ENCODE results near the gene ASTE1. TPM values are rescaled to one million over a fixed set of nuclear protein-coding genes. Genes with fewer than 3 reads are reported as not detected.

ASTE1 gene
- total RNA-seq, 1 experiment from 2014 or later = 9.7 TPM

- Mint-ChIP-seq H3K27me3 (ENCODE audit: low read depth) (no peaks in the 10 kb centered on the region), H3K4me3 (no peak overlapping the region), H3K9me3 (no peaks in the 10 kb centered on the region), H3K4me1 (no peaks in the 10 kb centered on the region; a peak in 1 of 4 replicates), H3K36me3 (ENCODE audit: insufficient read depth in 1 of 3, low read depth in 3 of 3) (peaks cover 2 to 32% (median 22%) of the 10 kb centered on the region in 3 experiments; a peak in 6 of 7 replicates), H3K27ac (no peak overlapping the region)
- no peaks in the 10 kb centered on the region for H3K9me3 ChIP-seq (ENCODE audit: control insufficient read depth, low read depth, low read length)
- no peaks in the 10 kb centered on the region for H3K4me1 ChIP-seq (ENCODE audit: insufficient read depth, low read length)
- no peak overlapping the region for H3K56ac ChIP-seq (ENCODE audit: insufficient read length, low read depth, low read length)
- DNase-seq = no peak
- no peak overlapping the region for H3T11ph ChIP-seq (ENCODE audit: low read length)
- H2AK5ac ChIP-seq (ENCODE audit: insufficient read length, low read length) = no peak overlapping the region
- no peak overlapping the region for H4K8ac ChIP-seq (replicated peaks; ENCODE audit: insufficient read length, low read depth, low read length)
- H3K18ac ChIP-seq (ENCODE audit: insufficient read length, low read depth, low read length) = no peak overlapping the region
- no peak overlapping the region for H4K91ac ChIP-seq (ENCODE audit: insufficient read length, low read depth, low read length)
- no peak overlapping the region for H3K9ac ChIP-seq (ENCODE audit: extremely low read depth, insufficient read length, low read length)
- H3K4me2 ChIP-seq (ENCODE audit: insufficient read depth, insufficient read length, low read length) = no peak overlapping the region
- no peak overlapping the region for H2BK20ac ChIP-seq (ENCODE audit: low read depth, low read length, poor library complexity, severe bottlenecking)
- H3K14ac ChIP-seq (ENCODE audit: insufficient read depth, low read length) = no peak overlapping the region
- H3K27ac ChIP-seq (ENCODE audit: insufficient read length, low read depth, low read length) = no peak overlapping the region
- WGBS (ENCODE audit: extremely low coverage, insufficient read length, low lambda C conversion rate) = no CpG with 5 or more reads among the region's 3 CpGs
- H4K5ac ChIP-seq (ENCODE audit: insufficient read length, low read depth, low read length) = no peak overlapping the region
- no peaks in the 10 kb centered on the region for H3K79me1 ChIP-seq (ENCODE audit: insufficient read depth, low read depth, low read length, poor library complexity, severe bottlenecking)
- H2AFZ ChIP-seq (ENCODE audit: low read length) = no peak overlapping the region
- H2BK12ac ChIP-seq (ENCODE audit: insufficient read length, low read depth, low read length) = no peak overlapping the region
- no peaks in the 10 kb centered on the region for H3K23me2 ChIP-seq (ENCODE audit: insufficient read length, low read depth, low read length, poor library complexity, severe bottlenecking)
- no peaks in the 10 kb centered on the region for H4K20me1 ChIP-seq (ENCODE audit: control insufficient read depth, insufficient read depth, insufficient read length)
- no peak for TF ChIP-seq CTCF (conservative IDR thresholded peaks at IDR 0.05)
- H3K79me2 ChIP-seq (ENCODE audit: insufficient read depth, low read length) = no peaks in the 10 kb centered on the region
- H2BK5ac ChIP-seq (ENCODE audit: insufficient read length, low read length) = no peak overlapping the region
- no peak overlapping the region for H2BK15ac ChIP-seq (ENCODE audit: low read depth, low read length)
- no peaks in the 10 kb centered on the region for H3K27me3 ChIP-seq (ENCODE audit: insufficient read depth, low read length)
- no peak overlapping the region for H3K4ac ChIP-seq (ENCODE audit: low read depth, low read length)
- no peak overlapping the region for H2BK120ac ChIP-seq (ENCODE audit: low read depth, low read length, poor library complexity, severe bottlenecking)
- H3K23ac ChIP-seq (ENCODE audit: insufficient read length, low read depth, low read length) = no peak overlapping the region
These were observed 7.7 kb downstream of the ASTE1 start for GRCh38 chr3:131018970-131019369.
